ENCODE measurements around the gene DDIT4. TPM values are rescaled to one million over a fixed set of nuclear protein-coding genes. Genes with fewer than 3 reads are reported as not detected.

Gene DDIT4
- total RNA-seq, 1 experiment from 2014 or later, result 68.9 TPM

DNA sequence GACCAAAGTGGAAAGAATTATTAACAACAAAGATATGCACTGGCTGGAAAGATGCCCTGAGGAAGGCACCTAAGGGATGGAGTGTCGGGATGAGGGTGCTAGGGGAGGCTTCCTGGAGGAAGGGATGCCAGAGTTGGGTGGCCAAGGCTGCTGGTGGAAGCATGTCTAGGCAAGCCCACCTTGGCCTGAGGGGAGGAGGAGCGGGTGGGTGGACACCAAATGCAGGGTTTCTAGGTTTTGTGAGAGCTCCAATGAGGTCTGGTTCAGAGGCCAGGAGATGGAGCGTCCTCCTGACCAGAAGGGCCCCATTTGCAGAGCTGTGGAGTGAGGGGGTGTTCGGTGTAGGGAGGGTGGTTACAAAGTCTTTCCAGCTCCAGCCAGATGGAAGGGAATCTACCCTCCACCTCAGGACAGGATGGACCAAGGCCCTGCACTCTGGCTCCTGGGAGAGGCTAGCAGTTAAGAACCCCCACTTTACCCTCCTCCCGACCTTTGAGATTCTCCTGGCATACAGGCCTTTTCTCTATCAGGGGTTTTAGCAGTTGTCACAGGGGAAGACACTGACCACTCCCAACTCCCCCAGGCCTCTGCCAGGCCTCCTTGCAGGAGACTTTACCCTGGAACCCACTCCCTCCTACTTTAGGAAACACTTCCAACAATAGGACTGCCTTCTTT is 3.0 kb upstream of the DDIT4 start:
- no peaks in the 10 kb centered on the region for H3K9me3 ChIP-seq (ENCODE audit: low read length)
- CTCF ChIA-PET, result interaction anchor here (0.5 to 0.6 kb wide), 2 partner anchors 13 to 588 kb away, joined by 3 to 4 read pairs; no protein-coding TSS in a partner anchor
- no peak overlapping the region for H3K27ac ChIP-seq (ENCODE audit: low read length)
- H3K4me2 ChIP-seq (ENCODE audit: low read length), result no peak overlapping the region
- H3K36me3 ChIP-seq (ENCODE audit: low read depth, low read length), result peaks cover 6% of the 10 kb centered on the region; the same call in 1 of the 2 replicates
- H3K9ac ChIP-seq (ENCODE audit: low read length), result no peak overlapping the region
- H3K79me2 ChIP-seq (ENCODE audit: low read length), result peaks cover 19% of the 10 kb centered on the region
- intact Hi-C loops (cut with micrococcal nuclease), result no loop called here
- no TSS peak for BruUV-seq (replicated peaks)
- peaks cover 17% of the 10 kb centered on the region for H4K20me1 ChIP-seq (ENCODE audit: low read length)
- TF ChIP-seq, protein P1, sequence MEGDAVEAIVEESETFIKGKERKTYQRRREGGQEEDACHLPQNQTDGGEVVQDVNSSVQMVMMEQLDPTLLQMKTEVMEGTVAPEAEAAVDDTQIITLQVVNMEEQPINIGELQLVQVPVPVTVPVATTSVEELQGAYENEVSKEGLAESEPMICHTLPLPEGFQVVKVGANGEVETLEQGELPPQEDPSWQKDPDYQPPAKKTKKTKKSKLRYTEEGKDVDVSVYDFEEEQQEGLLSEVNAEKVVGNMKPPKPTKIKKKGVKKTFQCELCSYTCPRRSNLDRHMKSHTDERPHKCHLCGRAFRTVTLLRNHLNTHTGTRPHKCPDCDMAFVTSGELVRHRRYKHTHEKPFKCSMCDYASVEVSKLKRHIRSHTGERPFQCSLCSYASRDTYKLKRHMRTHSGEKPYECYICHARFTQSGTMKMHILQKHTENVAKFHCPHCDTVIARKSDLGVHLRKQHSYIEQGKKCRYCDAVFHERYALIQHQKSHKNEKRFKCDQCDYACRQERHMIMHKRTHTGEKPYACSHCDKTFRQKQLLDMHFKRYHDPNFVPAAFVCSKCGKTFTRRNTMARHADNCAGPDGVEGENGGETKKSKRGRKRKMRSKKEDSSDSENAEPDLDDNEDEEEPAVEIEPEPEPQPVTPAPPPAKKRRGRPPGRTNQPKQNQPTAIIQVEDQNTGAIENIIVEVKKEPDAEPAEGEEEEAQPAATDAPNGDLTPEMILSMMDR (conservative IDR thresholded peaks at IDR 0.05; ENCODE audit: low read depth, low read length), result no peak
- TF ChIP-seq EZH2phosphoT487 (IDR thresholded peaks at IDR 0.05; ENCODE audit: borderline replicate concordance, low read length) (no peak), EZH2 (IDR thresholded peaks at IDR 0.05; ENCODE audit: low read length, unreplicated experiment) (no peak)
- ATAC-seq (no peak), DNase-seq (no peak)
- POLR2A ChIA-PET (ENCODE audit: unreplicated experiment), result no interaction called here
- H3K4me3 ChIP-seq (ENCODE audit: low read length), result no peak overlapping the region
- H3F3A ChIP-seq (ENCODE audit: low read length, unreplicated experiment), result no peaks in the 10 kb centered on the region
- no peaks in the 10 kb centered on the region for H3K27me3 ChIP-seq (ENCODE audit: low read length)
- H3K4me1 ChIP-seq (ENCODE audit: insufficient read depth, low read length), result peaks cover 26% of the 10 kb centered on the region
- no peaks in the 10 kb centered on the region for H3K9me2 ChIP-seq (replicated peaks; ENCODE audit: low read length)
- no peak overlapping the region for H2AFZ ChIP-seq (ENCODE audit: low read length)

DNA sequence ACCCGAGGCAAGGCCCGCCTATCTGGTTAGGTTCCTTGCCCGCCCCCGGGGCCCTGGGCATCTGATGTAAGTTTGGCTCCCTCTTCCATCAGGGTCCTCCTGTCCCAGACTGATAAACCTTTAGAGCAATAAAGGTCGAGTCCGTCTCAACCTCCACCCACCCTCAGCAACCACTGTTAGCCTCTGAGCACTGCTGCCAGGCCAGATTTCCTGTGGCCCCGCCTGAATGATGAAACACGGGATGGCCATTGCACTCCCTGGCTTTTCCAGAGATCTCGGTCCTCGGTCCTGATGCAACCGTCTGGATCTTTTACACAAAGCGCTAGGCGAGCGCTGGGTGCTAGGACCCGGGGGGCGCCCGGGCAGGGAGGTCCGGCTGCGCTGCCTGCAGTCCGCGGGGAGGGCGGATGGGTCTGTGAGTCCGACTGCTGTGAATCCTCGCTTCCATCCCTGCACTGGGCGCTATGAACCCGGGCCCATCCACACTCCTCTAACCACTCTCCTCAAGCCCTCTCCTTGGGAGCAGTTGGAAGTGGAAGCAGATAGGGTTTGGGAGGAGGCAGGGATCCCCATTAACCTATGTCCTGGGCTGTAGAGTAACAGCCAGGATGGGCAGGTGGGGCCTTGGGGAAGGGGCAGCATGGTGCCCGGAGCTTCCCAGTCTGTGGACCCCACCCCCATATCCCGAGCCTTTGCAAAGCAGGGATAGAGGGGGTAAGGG is 875 bp upstream of the DDIT4 start:
- Histone ChIP-seq H3K9me2 (replicated peaks; ENCODE audit: low read length) (no peaks in the 10 kb centered on the region), H3K9me3 (ENCODE audit: low read length) (no peaks in the 10 kb centered on the region), H3K79me2 (ENCODE audit: low read length) (peaks cover 20% of the 10 kb centered on the region), H3F3A (ENCODE audit: low read length, unreplicated experiment) (no peaks in the 10 kb centered on the region), H3K4me3 (ENCODE audit: low read length) (peak overlapping the region; percentile 75), H3K9ac (ENCODE audit: low read length) (peak overlapping the region; percentile 47), H3K27me3 (ENCODE audit: low read length) (no peaks in the 10 kb centered on the region), H3K4me2 (ENCODE audit: low read length) (peak overlapping the region; percentile 97), H3K27ac (ENCODE audit: low read length) (peak overlapping the region; percentile 41), H3K4me1 (ENCODE audit: insufficient read depth, low read length) (peaks cover 32% of the 10 kb centered on the region), H3K36me3 (ENCODE audit: low read depth, low read length) (peaks cover 6% of the 10 kb centered on the region; the same call in 1 of the 2 replicates), H2AFZ (ENCODE audit: low read length) (peak overlapping the region; percentile 73), H4K20me1 (ENCODE audit: low read length) (peaks cover 17% of the 10 kb centered on the region)
- DNase-seq (peak; percentile 59), ATAC-seq (peak; percentile 48)
- intact Hi-C loops (cut with micrococcal nuclease), result loop anchor here (1.0 kb wide), 1 partner anchor 47 kb away; no protein-coding TSS in a partner anchor
- no peak for TF ChIP-seq EZH2phosphoT487 (IDR thresholded peaks at IDR 0.05; ENCODE audit: borderline replicate concordance, low read length)
- TF ChIP-seq, protein P1 (conservative IDR thresholded peaks at IDR 0.05; ENCODE audit: low read depth, low read length), result no peak
- no peak for TF ChIP-seq EZH2 (IDR thresholded peaks at IDR 0.05; ENCODE audit: low read length, unreplicated experiment)
- ChIA-PET POLR2A (ENCODE audit: unreplicated experiment) (interaction anchor here (0.7 to 1.2 kb wide), 3 partner anchors 9 to 48 kb away, joined by 3 to 6 read pairs (median 3); no protein-coding TSS in a partner anchor), CTCF (interaction anchor here (0.6 kb wide), 1 partner anchor 13 kb away, joined by 3 read pairs; no protein-coding TSS in a partner anchor)
- TSS peak; percentile 79 for BruUV-seq (replicated peaks)

All from PC-3 (cell line).